Measurements from ENCODE around the gene RTKN2.

Gene RTKN2

DNA sequence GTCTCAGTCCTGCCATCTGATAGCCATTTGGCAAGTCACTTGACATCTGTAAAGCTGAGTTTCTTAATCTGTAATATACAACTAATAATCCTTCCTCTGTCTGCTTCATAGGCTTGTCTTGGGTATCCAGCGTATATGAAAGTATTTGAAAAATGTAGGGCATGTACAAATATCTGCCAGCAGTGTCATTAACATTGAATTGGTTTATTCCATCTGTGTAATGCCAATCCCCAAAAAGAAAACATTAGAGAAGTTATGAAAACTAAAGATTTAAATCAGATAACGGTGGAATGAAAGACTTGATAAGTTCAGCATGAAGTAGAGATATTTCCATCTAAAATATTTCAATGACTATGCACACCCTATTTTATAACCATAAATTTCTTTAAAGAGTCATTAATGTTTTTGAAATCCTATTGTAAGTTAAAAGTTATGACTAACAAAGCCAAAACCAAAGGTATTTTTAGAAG lies 9.8 kb upstream of the RTKN2 start:
- Mint-ChIP-seq H3K4me1 (no peaks in the 10 kb centered on the region), H3K27me3 (ENCODE audit: low read depth, poor library complexity) (peaks cover 5% of the 10 kb centered on the region), H3K36me3 (ENCODE audit: low read depth) (no peaks in the 10 kb centered on the region), H3K9me3 (peaks cover 7% of the 10 kb centered on the region), H3K27ac (no peak overlapping the region), H3K4me3 (no peak overlapping the region)
- no peak for DNase-seq
- TF ChIP-seq, protein P1, sequence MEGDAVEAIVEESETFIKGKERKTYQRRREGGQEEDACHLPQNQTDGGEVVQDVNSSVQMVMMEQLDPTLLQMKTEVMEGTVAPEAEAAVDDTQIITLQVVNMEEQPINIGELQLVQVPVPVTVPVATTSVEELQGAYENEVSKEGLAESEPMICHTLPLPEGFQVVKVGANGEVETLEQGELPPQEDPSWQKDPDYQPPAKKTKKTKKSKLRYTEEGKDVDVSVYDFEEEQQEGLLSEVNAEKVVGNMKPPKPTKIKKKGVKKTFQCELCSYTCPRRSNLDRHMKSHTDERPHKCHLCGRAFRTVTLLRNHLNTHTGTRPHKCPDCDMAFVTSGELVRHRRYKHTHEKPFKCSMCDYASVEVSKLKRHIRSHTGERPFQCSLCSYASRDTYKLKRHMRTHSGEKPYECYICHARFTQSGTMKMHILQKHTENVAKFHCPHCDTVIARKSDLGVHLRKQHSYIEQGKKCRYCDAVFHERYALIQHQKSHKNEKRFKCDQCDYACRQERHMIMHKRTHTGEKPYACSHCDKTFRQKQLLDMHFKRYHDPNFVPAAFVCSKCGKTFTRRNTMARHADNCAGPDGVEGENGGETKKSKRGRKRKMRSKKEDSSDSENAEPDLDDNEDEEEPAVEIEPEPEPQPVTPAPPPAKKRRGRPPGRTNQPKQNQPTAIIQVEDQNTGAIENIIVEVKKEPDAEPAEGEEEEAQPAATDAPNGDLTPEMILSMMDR (IDR thresholded peaks at IDR 0.05): no peak

GRCh38 chr10:62277971-62278370 lies 9.3 kb upstream of the RTKN2 start:
- no peaks in the 10 kb centered on the region for H3K4me1 Mint-ChIP-seq
- H3K36me3 Mint-ChIP-seq (ENCODE audit: low read depth): no peaks in the 10 kb centered on the region
- no peak overlapping the region for H3K27ac Mint-ChIP-seq
- peaks cover 5% of the 10 kb centered on the region for H3K27me3 Mint-ChIP-seq (ENCODE audit: low read depth, poor library complexity)
- H3K9me3 Mint-ChIP-seq: peaks cover 7% of the 10 kb centered on the region
- H3K4me3 Mint-ChIP-seq: no peak overlapping the region
- no peak for DNase-seq
- TF ChIP-seq, protein P1 (IDR thresholded peaks at IDR 0.05): no peak

GRCh38 chr10:62270020-62270419 lies 1.4 kb upstream of the RTKN2 start:
- Mint-ChIP-seq H3K4me1 (peaks cover 34% of the 10 kb centered on the region), H3K4me3 (peak overlapping the region; percentile 84), H3K36me3 (ENCODE audit: low read depth) (no peaks in the 10 kb centered on the region)

DNA sequence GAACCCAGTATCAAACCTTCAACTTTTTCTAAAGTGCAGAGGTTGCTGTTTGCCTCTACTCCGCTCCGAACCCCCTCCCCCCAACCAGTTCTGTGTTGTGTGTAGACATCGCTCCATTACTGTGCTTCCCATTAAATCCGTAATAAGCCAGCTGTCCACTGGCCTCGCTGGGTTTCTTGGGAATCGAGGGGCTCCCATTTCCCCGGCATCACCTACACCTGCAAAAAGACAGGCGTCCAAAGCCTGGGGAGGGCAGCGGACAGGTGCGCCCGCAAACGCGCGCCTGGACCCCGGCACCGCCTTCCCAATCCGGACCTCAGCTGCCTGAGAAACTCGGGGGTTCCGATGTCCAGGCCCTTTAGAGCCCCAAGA lies 631 bp downstream of the RTKN2 start:
- Mint-ChIP-seq H3K27me3 (ENCODE audit: low read depth, poor library complexity) (peaks cover 23% of the 10 kb centered on the region), H3K4me3 (peak overlapping the region; percentile 95), H3K36me3 (ENCODE audit: low read depth) (no peaks in the 10 kb centered on the region), H3K9me3 (no peaks in the 10 kb centered on the region), H3K4me1 (peaks cover 54% of the 10 kb centered on the region), H3K27ac (peak overlapping the region; percentile 36)
- TF ChIP-seq, protein P1 (IDR thresholded peaks at IDR 0.05): no peak
- DNase-seq: peak; percentile 37

More at GRCh38 chr10:62270020-62270419, 1.4 kb upstream of the RTKN2 start:
- TF ChIP-seq, protein P1 (IDR thresholded peaks at IDR 0.05): no peak
- DNase-seq: no peak
- Mint-ChIP-seq H3K9me3 (no peaks in the 10 kb centered on the region), H3K27me3 (ENCODE audit: low read depth, poor library complexity) (peaks cover 27% of the 10 kb centered on the region), H3K27ac (no peak overlapping the region)

GRCh38 chr10:62266611-62267010 lies 2.0 kb downstream of the RTKN2 start:
- Mint-ChIP-seq H3K36me3 (ENCODE audit: low read depth) (peaks cover 6% of the 10 kb centered on the region), H3K4me1 (peaks cover 59% of the 10 kb centered on the region), H3K9me3 (no peaks in the 10 kb centered on the region), H3K27ac (no peak overlapping the region), H3K27me3 (ENCODE audit: low read depth, poor library complexity) (peaks cover 21% of the 10 kb centered on the region), H3K4me3 (peak overlapping the region; percentile 95)
- TF ChIP-seq, protein P1 (IDR thresholded peaks at IDR 0.05): no peak
- no peak for DNase-seq

GRCh38 chr10:62266147-62266546 lies 2.5 kb downstream of the RTKN2 start:
- Mint-ChIP-seq H3K9me3 (no peaks in the 10 kb centered on the region), H3K4me3 (peak overlapping the region; percentile 51), H3K36me3 (ENCODE audit: low read depth) (peaks cover 6% of the 10 kb centered on the region)

More at GRCh38 chr10:62266147-62266546, 2.5 kb downstream of the RTKN2 start:
- TF ChIP-seq, protein P1 (IDR thresholded peaks at IDR 0.05): no peak
- DNase-seq: no peak
- Mint-ChIP-seq H3K4me1 (peaks cover 59% of the 10 kb centered on the region), H3K27me3 (ENCODE audit: low read depth, poor library complexity) (peaks cover 17% of the 10 kb centered on the region), H3K27ac (no peak overlapping the region)
